Colonic mucosa (tissue), 4 donors: ENCODE results near the gene AP2S1. TPM values are rescaled to one million over a fixed set of nuclear protein-coding genes. Genes with fewer than 3 reads are reported as not detected.

Source experiments
- DNase-seq: peaks from one replicate; pipeline ENCODE4 v3.0.0-alpha.2; 2020
- H3K27ac ChIP-seq: fragments of 200-600 bp; one replicate; pipeline ENCODE4 v1.8.0; 2021
- H3K27me3 ChIP-seq: fragments of 200-600 bp; one replicate; pipeline ENCODE4 v1.8.0; 2021
- H3K36me3 ChIP-seq: fragments of 200-600 bp; one replicate; pipeline ENCODE4 v1.8.0; 2021
- H3K4me1 ChIP-seq: fragments of 200-600 bp; one replicate; pipeline ENCODE4 v1.8.0; 2021; ENCODE audit warnings: mild to moderate bottlenecking
- H3K4me3 ChIP-seq: fragments of 200-600 bp; one replicate; pipeline ENCODE4 v1.8.0; 2021
- H3K9ac ChIP-seq, 2 donors: one replicate each; pipeline ENCODE4 v1.7.0; 2013; ENCODE audit warnings: control low read depth in 2 of 2, low read depth in 2 of 2, low read length in 2 of 2
- H3K9me3 ChIP-seq: fragments of 200-600 bp; one replicate; pipeline ENCODE4 v1.8.0; 2021
- intact Hi-C: fragments of 100-400 bp; cut with DNase I; formaldehyde crosslinking; loops from one replicate; pipeline ENCODE4 v1.14.1; 2022
- total RNA-seq, 2 donors: library from RNA; stranded (reverse); fragmentation: NEBNext Ultra II Directional in 1 of 2; extraction: Animal tissue kit (Norgen Biotek cat#: 25700) in 1 of 2; gene quantifications; one replicate each; pipeline ENCODE4 v1.2.1, GENCODE V29; 2021
- TF ChIP-seq, protein P1 (sequence below): fragments of 200-600 bp; IDR thresholded peaks from one replicate; pipeline ENCODE4 v1.8.0; 2022; ENCODE audit warnings: antibody characterized with exemption, mild to moderate bottlenecking
- donor health status: healthy.
- donor health status: DM: no; HTN: no; CAD: no.
- donor health status: DM: no; HTN: no; CAD: no.

The AP2S1 gene
- total RNA-seq, 2 donors from 2014 or later: 132 to 208 TPM

DNA sequence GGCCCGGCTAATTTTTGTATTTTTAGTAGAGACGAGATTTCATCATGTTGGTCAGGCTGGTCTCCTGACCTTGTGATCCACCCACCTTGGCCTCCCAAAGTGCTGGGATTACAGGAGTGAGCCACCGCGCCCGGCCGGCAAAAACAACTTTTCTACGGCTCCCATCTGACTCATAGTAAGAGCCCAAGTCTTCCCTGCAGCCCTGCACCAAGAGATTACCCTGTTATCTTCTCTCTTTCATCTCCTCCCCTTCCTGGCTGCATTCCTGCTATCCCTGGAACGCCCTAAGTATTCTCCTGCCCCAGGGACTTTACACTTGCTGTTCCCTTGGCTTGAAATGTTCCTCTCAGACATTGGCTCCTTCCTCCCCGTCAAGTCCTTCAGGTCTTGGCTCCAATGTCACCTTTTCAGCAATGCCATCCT is 6.6 kb downstream of the AP2S1 start:
- no peaks in the 10 kb centered on the region for H3K9me3 ChIP-seq
- peaks cover 6% of the 10 kb centered on the region for H3K4me1 ChIP-seq
- no peaks in the 10 kb centered on the region for H3K36me3 ChIP-seq
- no peak overlapping the region for H3K4me3 ChIP-seq
- TF ChIP-seq, protein P1, sequence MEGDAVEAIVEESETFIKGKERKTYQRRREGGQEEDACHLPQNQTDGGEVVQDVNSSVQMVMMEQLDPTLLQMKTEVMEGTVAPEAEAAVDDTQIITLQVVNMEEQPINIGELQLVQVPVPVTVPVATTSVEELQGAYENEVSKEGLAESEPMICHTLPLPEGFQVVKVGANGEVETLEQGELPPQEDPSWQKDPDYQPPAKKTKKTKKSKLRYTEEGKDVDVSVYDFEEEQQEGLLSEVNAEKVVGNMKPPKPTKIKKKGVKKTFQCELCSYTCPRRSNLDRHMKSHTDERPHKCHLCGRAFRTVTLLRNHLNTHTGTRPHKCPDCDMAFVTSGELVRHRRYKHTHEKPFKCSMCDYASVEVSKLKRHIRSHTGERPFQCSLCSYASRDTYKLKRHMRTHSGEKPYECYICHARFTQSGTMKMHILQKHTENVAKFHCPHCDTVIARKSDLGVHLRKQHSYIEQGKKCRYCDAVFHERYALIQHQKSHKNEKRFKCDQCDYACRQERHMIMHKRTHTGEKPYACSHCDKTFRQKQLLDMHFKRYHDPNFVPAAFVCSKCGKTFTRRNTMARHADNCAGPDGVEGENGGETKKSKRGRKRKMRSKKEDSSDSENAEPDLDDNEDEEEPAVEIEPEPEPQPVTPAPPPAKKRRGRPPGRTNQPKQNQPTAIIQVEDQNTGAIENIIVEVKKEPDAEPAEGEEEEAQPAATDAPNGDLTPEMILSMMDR: no peak
- H3K9ac ChIP-seq: no peak overlapping the region
- intact Hi-C loops: no loop called here
- H3K27me3 ChIP-seq: no peaks in the 10 kb centered on the region
- H3K27ac ChIP-seq: no peak overlapping the region
- no peak for DNase-seq

DNA sequence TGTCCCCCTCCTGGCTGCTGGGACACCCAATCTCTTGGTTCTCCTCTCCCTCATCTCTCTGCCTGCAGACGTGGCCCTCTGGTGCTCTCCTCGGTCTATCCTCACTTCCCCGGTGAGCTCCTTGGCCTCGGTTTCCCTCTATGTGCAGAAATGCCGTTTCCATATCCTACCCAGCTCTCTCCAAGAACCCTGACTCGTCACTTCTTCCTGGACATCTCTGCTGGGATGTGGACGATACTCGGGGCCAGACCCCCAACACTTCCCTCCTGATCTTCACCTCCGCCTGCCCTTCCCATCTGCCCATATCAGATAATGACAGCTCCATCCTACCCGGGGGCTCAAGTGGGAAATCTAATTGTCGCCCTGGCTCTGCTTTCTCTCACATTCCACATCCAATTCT is 7.9 kb downstream of the AP2S1 start:
- H3K36me3 ChIP-seq: no peaks in the 10 kb centered on the region
- TF ChIP-seq, protein P1: no peak
- H3K27ac ChIP-seq: no peak overlapping the region
- no peak overlapping the region for H3K4me3 ChIP-seq
- no peaks in the 10 kb centered on the region for H3K27me3 ChIP-seq
- intact Hi-C loops: no loop called here
- H3K4me1 ChIP-seq: peaks cover 6% of the 10 kb centered on the region
- no peak overlapping the region for H3K9ac ChIP-seq
- no peaks in the 10 kb centered on the region for H3K9me3 ChIP-seq
- DNase-seq: no peak

DNA sequence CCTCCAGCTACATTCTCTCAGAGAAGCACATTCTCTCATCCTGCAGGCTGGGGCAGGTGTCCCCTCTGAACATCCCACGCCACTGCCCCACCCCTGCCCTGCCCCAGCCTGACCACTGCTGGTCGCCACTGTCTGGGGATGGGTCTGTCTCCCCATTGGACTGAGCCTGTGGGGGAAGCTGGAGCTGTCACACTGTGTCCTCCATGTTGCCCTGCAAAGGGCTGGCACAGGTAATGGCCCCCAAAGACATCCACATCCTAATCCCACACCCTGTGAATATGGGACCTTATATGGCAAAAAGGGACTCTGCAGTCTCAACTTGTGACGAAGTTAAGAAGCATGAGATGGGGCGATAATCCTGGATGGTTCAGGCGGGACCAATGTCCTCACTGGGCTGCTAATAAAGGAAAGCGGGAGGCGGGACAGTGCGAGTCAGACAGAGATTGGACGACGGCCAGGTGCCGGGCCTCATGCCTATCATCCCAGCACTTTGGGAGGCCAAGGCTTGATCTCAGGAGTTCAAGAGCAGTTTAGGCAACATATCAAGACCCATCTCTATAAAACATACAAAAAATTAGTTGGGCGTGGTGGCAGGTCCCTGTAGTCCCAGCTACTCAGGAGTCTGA is 9.1 kb downstream of the AP2S1 start:
- Histone ChIP-seq H3K9ac (no peak overlapping the region), H3K27ac (no peak overlapping the region), H3K4me1 (peaks cover 6% of the 10 kb centered on the region), H3K9me3 (no peaks in the 10 kb centered on the region), H3K4me3 (no peak overlapping the region), H3K36me3 (no peaks in the 10 kb centered on the region), H3K27me3 (no peaks in the 10 kb centered on the region)
- TF ChIP-seq, protein P1: no peak
- intact Hi-C loops: loop anchor here (2.0 kb wide), 1 partner anchor 85 kb away; no protein-coding TSS in a partner anchor
- DNase-seq: no peak

DNA sequence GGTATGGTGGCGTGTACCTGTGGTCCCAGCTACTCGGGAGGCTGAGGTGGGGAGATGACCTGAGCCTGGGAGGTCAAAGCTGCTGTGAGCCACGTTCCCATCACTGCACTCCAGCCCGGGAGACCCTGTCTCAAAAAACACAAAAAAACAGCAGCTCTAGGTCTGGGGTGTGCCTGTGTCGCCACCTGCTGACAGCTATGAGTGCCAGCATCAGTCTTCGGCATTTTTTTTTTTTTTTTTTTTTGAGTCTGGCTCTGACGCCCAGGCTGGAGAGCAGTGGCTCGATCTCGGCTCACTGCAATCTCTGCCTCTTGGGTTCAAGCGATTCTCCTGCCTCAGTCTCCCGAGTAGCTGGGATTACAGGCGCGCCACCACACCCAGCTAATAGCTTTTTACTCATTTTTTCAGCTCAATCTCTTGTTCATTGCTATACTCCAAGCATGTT is 10.1 kb downstream of the AP2S1 start:
- H3K4me3 ChIP-seq: no peak overlapping the region
- peak overlapping the region in 1 of 2 donors; percentile 14 for H3K9ac ChIP-seq
- TF ChIP-seq, protein P1: peak; percentile 80
- H3K9me3 ChIP-seq: no peaks in the 10 kb centered on the region
- H3K27me3 ChIP-seq: no peaks in the 10 kb centered on the region
- intact Hi-C loops: loop anchor here (2.0 kb wide), 1 partner anchor 84 kb away; no protein-coding TSS in a partner anchor
- H3K4me1 ChIP-seq: peaks cover 6% of the 10 kb centered on the region
- H3K36me3 ChIP-seq: no peaks in the 10 kb centered on the region
- DNase-seq: no peak
- peak overlapping the region; percentile 60 for H3K27ac ChIP-seq

DNA sequence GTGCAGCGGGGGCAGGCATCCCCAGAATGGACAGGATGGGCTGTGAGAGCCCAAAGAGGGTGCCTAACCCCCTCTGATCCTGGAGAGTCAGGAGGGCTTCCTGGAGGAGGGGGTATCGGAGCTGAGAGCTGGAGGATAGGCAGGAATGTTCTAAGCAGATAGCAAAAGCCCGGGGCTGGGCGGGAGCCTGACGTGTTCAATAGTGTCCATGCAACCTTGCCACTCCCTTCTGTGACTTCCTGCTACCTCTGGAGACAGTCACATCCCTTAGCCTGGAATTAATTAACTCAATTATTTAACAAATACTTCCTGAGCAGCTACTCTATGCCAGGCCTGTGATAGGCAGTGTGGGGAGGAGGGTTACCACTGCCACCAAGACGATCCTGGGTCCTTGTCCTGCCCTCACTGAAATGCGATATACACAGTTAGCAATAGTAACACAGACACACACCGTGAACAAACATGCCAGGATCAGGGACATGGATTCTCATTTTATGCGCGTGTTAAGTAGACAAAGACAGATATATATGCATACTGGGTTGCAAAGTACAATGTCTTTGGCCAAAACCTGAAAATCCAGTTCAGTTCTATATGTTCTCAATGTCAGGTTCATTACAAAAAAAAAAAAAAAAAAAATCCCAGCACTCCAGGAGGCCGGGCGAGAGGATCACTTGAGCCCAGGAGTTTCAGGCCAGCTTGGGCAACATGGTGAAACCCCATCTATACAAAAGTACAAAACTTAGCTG is 10.7 kb downstream of the AP2S1 start:
- peaks cover 6% of the 10 kb centered on the region for H3K4me1 ChIP-seq
- intact Hi-C loops: loop anchor here (2.0 kb wide), 1 partner anchor 83 kb away; no protein-coding TSS in a partner anchor
- H3K4me3 ChIP-seq: no peak overlapping the region
- H3K36me3 ChIP-seq: no peaks in the 10 kb centered on the region
- peak; percentile 64 for DNase-seq
- H3K9me3 ChIP-seq: no peaks in the 10 kb centered on the region
- TF ChIP-seq, protein P1: no peak
- peak overlapping the region; percentile 60 for H3K27ac ChIP-seq
- H3K27me3 ChIP-seq: no peaks in the 10 kb centered on the region
- peak overlapping the region; percentile 16 to 46 for H3K9ac ChIP-seq
